AG09309 (cell line): ENCODE results near the gene ASB1.

Source experiments
- DNase-seq: peaks from one replicate; pipeline ENCODE4 v3.0.0-alpha.2; 2010; ENCODE audit warnings: low read depth
- H3K4me3 ChIP-seq: 2 replicates; pipeline ENCODE4 v1.5.1; 2011; ENCODE audit warnings: mild to moderate bottlenecking, low read depth, low read length, moderate library complexity; ENCODE audit not compliant: control insufficient read depth
- CTCF ChIP-seq: IDR thresholded peaks from 2 replicates; pipeline ENCODE4 v1.5.1; 2011; ENCODE audit warnings: mild to moderate bottlenecking, low read depth, low read length, inconsistent platforms; ENCODE audit not compliant: insufficient read depth, control insufficient read depth; ENCODE audit errors: missing control alignments

The ASB1 gene

DNA sequence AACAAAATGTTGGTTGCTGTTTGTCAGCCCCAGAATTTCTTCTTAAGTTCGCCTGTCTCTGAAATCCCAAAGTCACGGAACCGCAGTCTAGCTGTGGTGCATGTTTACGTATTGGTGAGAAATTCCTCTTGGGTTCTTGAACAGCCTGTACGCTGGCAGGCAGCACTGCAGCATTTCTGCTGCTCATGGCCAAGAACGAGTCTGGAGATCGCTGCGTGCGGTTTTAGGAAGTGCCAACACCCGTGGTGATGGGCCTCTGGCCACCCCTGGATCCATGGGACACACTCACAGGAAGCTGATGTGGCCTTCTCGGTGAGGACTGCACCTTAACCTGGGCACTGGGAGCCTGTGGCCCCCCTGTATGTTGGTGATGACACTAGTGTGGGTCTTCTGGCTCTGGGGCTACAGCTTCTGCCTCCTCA lies 23.7 kb downstream of the ASB1 start:
- no peak overlapping the region for H3K4me3 ChIP-seq
- DNase-seq, result no peak
- no peak for TF ChIP-seq CTCF

GRCh38 chr2:238453842-238454241 lies 27.1 kb downstream of the ASB1 start:
- DNase-seq, result no peak
- H3K4me3 ChIP-seq, result no peak overlapping the region
- no peak for TF ChIP-seq CTCF

GRCh38 chr2:238456449-238456848 lies 29.7 kb downstream of the ASB1 start:
- no peak overlapping the region for H3K4me3 ChIP-seq
- DNase-seq, result no peak
- no peak for TF ChIP-seq CTCF

DNA sequence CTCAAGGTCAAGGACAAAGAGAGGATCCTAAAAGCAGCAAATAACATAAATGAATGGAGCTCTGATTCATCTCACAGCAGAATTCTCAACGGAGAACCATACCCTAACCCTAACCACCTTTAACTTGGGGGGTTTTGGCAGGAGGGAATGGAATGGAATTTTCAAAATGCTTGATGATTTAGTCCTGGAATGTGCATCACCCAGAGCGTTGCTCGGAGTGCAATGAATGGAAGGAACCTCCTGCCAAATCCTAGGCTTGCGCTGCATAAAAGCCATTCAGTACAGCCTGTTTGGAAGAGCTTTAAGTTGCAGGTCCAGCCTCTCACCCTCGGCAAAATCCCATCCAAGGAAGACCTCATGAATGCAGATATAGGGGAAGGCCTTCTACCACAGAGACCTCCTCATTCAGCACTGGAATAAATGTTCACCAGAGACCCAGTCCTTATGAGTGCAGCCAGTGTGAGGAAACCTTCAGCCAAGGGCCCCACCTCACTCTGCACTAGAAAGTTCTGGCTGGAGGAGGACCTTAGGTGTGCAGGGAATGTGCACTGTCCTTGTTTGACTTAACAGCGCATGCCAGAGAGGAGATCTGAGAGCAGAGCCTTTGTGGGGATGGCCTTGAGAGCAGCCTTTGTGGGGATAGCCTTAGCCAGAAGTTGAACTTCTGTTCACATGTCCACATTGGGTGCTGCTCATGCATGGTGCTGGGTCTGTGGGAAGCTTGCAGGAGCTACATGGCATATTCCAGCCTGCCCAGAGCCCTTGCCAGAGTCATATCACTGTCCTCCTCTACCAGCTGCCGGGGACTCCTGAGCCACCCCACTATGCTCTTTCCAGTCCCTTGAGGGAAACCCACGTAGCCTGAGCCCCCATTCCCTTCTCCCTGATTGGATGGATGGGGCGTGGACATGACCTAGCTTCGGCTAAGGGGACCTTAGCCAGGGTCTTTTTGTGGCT lies 30.5 kb downstream of the ASB1 start:
- H3K4me3 ChIP-seq, result no peak overlapping the region
- no peak for DNase-seq
- no peak for TF ChIP-seq CTCF

- no peak overlapping the region for H3K4me3 ChIP-seq
- no peak for TF ChIP-seq CTCF
- DNase-seq, result no peak
Measured at GRCh38 chr2:238457927-238458324, 31.2 kb downstream of the ASB1 start.

GRCh38 chr2:238458651-238459050 lies 31.9 kb downstream of the ASB1 start:
- H3K4me3 ChIP-seq, result no peak overlapping the region
- no peak for TF ChIP-seq CTCF
- DNase-seq, result no peak
